ENCODE data around the gene FEZ2.

- TF ChIP-seq CTBP1 (IDR thresholded peaks at IDR 0.05; ENCODE audit: borderline replicate concordance) = no peak
- no peak for TF ChIP-seq LEF1 (IDR thresholded peaks at IDR 0.05; ENCODE audit: borderline replicate concordance)
- TF ChIP-seq PKNOX1 (IDR thresholded peaks at IDR 0.05) = no peak
- TF ChIP-seq SP1 (IDR thresholded peaks at IDR 0.05) = no peak
- TF ChIP-seq BHLHE40 (IDR thresholded peaks at IDR 0.05; ENCODE audit: borderline replicate concordance) = no peak
- no peak for TF ChIP-seq FOXM1 (IDR thresholded peaks at IDR 0.05; ENCODE audit: borderline replicate concordance)
- TF ChIP-seq SUZ12 (IDR thresholded peaks at IDR 0.05) = no peak
- TF ChIP-seq ZNF384 (IDR thresholded peaks at IDR 0.05) = no peak
- no peak for TF ChIP-seq TARDBP (IDR thresholded peaks at IDR 0.05)
- no peak for TF ChIP-seq FOXA1 (IDR thresholded peaks at IDR 0.05)
- no peak for TF ChIP-seq HDGF (IDR thresholded peaks at IDR 0.05; ENCODE audit: borderline replicate concordance)
Observed at GRCh38 chr2:36545871-36546416, 52.0 kb downstream of the FEZ2 start.

Data from HEK293T (cell line).